HCT116 (cell line): ENCODE measurements around the gene ZNF718.
"Not testable (repeated sequence)": the region's sequence is repeated elsewhere in the genome, so short reads cannot be mapped to it uniquely, and the experiment has no call there.

ENCODE experiments used
- EZH2 ChIP-seq: fragments of 200-600 bp; sonication (generic); IDR thresholded peaks from 2 replicates; pipeline ENCODE4 v1.6.1; 2017; ENCODE audit warnings: antibody characterized with exemption, mixed run types
- EZH2phosphoT487 ChIP-seq: fragments of 200-600 bp; IDR thresholded peaks from 2 replicates; pipeline ENCODE4 v1.6.1; 2018; ENCODE audit warnings: antibody characterized with exemption, borderline replicate concordance
- POLR2A ChIP-seq: IDR thresholded peaks from 2 replicates; pipeline ENCODE4 v1.7.0; 2011; ENCODE audit warnings: borderline replicate concordance; ENCODE audit not compliant: insufficient read depth, insufficient read length; ENCODE audit errors: extremely low read depth
- POLR2AphosphoS5 ChIP-seq: IDR thresholded peaks from 2 replicates; pipeline ENCODE4 v1.6.1; 2011; ENCODE audit warnings: mild to moderate bottlenecking, low read depth, low read length, moderate library complexity
- SIN3A ChIP-seq: IDR thresholded peaks from 2 replicates; pipeline ENCODE4 v1.6.1; 2012; ENCODE audit warnings: low read depth
- TF ChIP-seq, protein P1 (sequence below), 3 experiments: fragments of 200-600 bp in 1 of 3; sonication (generic) in 1 of 3; IDR thresholded peaks in 2 of 3; conservative IDR thresholded peaks in 1 of 3; 2 replicates each; pipeline ENCODE4 v1.5.1; 2012 to 2017; ENCODE audit warnings: low read depth in 2 of 3, low read length in 2 of 3, antibody characterized with exemption in 1 of 3, borderline replicate concordance in 1 of 3, control low read depth in 1 of 3, mild to moderate bottlenecking in 1 of 3, mixed read lengths in 1 of 3, mixed run types in 1 of 3, moderate library complexity in 1 of 3; ENCODE audit not compliant: insufficient read depth in 1 of 3

DNA sequence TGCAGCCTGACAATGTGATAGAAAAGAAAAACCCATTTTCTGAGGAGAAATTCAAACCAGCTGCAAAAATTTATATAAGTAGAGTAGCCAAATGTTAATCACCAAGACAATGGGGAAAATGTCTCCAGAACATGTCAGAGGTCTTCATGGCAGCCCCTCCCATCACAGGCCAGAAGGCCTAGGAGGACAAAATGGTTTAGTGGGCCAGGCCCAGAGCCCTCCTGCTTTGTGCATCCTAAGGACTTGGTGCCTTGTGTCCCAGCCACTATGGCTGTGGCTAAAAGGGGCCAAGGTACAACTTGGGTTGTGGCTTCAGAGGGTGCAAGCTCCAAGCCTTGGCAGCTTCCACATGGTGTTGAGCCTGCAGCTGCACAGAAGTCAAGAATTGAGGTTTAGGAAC, 78.5 kb downstream of the ZNF718 start:
- TF ChIP-seq EZH2phosphoT487, EZH2, POLR2AphosphoS5, POLR2A, SIN3A: not testable (repeated sequence)
- TF ChIP-seq, protein P1, sequence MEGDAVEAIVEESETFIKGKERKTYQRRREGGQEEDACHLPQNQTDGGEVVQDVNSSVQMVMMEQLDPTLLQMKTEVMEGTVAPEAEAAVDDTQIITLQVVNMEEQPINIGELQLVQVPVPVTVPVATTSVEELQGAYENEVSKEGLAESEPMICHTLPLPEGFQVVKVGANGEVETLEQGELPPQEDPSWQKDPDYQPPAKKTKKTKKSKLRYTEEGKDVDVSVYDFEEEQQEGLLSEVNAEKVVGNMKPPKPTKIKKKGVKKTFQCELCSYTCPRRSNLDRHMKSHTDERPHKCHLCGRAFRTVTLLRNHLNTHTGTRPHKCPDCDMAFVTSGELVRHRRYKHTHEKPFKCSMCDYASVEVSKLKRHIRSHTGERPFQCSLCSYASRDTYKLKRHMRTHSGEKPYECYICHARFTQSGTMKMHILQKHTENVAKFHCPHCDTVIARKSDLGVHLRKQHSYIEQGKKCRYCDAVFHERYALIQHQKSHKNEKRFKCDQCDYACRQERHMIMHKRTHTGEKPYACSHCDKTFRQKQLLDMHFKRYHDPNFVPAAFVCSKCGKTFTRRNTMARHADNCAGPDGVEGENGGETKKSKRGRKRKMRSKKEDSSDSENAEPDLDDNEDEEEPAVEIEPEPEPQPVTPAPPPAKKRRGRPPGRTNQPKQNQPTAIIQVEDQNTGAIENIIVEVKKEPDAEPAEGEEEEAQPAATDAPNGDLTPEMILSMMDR (IDR thresholded peaks at IDR 0.05 in 2 of 3, conservative IDR thresholded peaks at IDR 0.05 in 1 of 3; ENCODE audit: borderline replicate concordance in 1 of 3, insufficient read depth in 1 of 3, low read depth in 2 of 3, low read length in 2 of 3), result not testable (repeated sequence)
